Stomach (tissue), 9 donors: ENCODE data around the gene CABLES1. TPM values are rescaled to one million over a fixed set of nuclear protein-coding genes. Genes with fewer than 3 reads are reported as not detected.

Experiments
- DNase-seq, 2 donors: peaks; one replicate each; pipeline versions ENCODE4 v3.0.0 to v3.0.0-alpha.2; 2013 to 2019
- H3K27ac ChIP-seq, 5 donors: fragments of 200-600 bp in 4 of 5; sonication (generic) in 4 of 5; one replicate each; pipeline ENCODE4 v1.5.1; 2013 to 2019; ENCODE audit warnings: mild to moderate bottlenecking in 1 of 5, moderate library complexity in 1 of 5
- H3K27me3 ChIP-seq, 3 donors: fragments of 200-600 bp; sonication (generic); one replicate each; pipeline ENCODE4 v1.5.1; 2017 to 2019; ENCODE audit warnings: mixed run types in 1 of 3
- H3K36me3 ChIP-seq, 4 donors: fragments of 200-600 bp; sonication (generic); 1 replicate in 3 of 4; 2 replicates in 1 of 4; pipeline ENCODE4 v1.5.1; 2016 to 2019
- H3K4me1 ChIP-seq, 4 donors: fragments of 200-600 bp; sonication (generic); one replicate each; pipeline ENCODE4 v1.5.1; 2016 to 2019
- H3K4me3 ChIP-seq, 4 donors: fragments of 200-600 bp; sonication (generic) in 3 of 4; one replicate each; pipeline ENCODE4 v1.5.1; 2016 to 2019; ENCODE audit warnings: mild to moderate bottlenecking in 1 of 4
- H3K9me3 ChIP-seq, 4 donors: fragments of 200-600 bp; sonication (generic); one replicate each; pipeline ENCODE4 v1.5.1; 2016 to 2019
- CTCF ChIP-seq, 7 experiments: fragments of 450-650 bp in 4 of 7; fragments of 200-600 bp in 3 of 7; sonication (generic) in 3 of 7; IDR thresholded peaks; one replicate each; pipeline ENCODE4 v1.5.1; 2016 to 2019; ENCODE audit warnings: antibody characterized with exemption in 7 of 7, control low read depth in 2 of 7, mild to moderate bottlenecking in 1 of 7
- EP300 ChIP-seq: sonication (generic); formaldehyde crosslinking; IDR thresholded peaks from one replicate; pipeline ENCODE4 v1.6.1; 2017; ENCODE audit warnings: antibody characterized with exemption
- POLR2A ChIP-seq, 4 donors: fragments of 450-650 bp; IDR thresholded peaks; one replicate each; pipeline ENCODE4 v1.6.1; 2016; ENCODE audit warnings: antibody characterized with exemption in 4 of 4, control low read depth in 2 of 4, mild to moderate bottlenecking in 1 of 4, moderate library complexity in 1 of 4
- POLR2AphosphoS5 ChIP-seq, 3 donors: sonication (generic); formaldehyde crosslinking; IDR thresholded peaks; one replicate each; pipeline ENCODE4 v1.6.1; 2016; ENCODE audit warnings: antibody characterized with exemption in 3 of 3
- WGBS, 5 donors: extraction: QIAGEN DNeasy Blood & Tissue Kit in 3 of 5; methylation state at CpG; one replicate each; pipeline versions ENCODE4 v1.1.5 to v1.1.7; 2013 to 2018; 5-methylcytosine and 5-hydroxymethylcytosine counted together
- intact Hi-C: fragments of 100-400 bp; cut with DNase I; formaldehyde crosslinking; loops from one replicate; pipeline ENCODE4 v1.15.1; 2023; ENCODE audit warnings: low total_unique reads
- polyA plus RNA-seq, 3 donors: library from polyadenylated mRNA; stranded (reverse); fragments of 200-250 nt; gene quantifications; one replicate each; pipeline ENCODE4 v1.2.3, GENCODE V29; 2013
- total RNA-seq, 5 donors: library from RNA; depleted of rRNA; stranded (reverse); fragments of >200 nt; gene quantifications; one replicate each; pipeline versions ENCODE4 v1.1.0 to v1.2.3, GENCODE V29; 2014 to 2016
- donor health status: healthy with polysubstance abuse.
- donor health status: Bipolar disorder and iron deficiency.
- donor health status: healthy.

CABLES1 gene
- total and polyA plus RNA-seq, 8 donors = 5.6 to 36.8 (median 18.2) TPM

GRCh38 chr18:23121133-23121532, 14.2 kb upstream of the CABLES1 start:
- TF ChIP-seq EP300 (no peak), CTCF (IDR thresholded peaks at IDR 0.05) (no peak), POLR2A (IDR thresholded peaks at IDR 0.05) (no peak), POLR2AphosphoS5 (IDR thresholded peaks at IDR 0.05) (no peak)
- WGBS, 5 donors = 85 to 96% (median 93%) methylated on average over 8 of the region's 8 CpGs
- H3K4me3 ChIP-seq = no peak overlapping the region
- H3K27ac ChIP-seq = no peak overlapping the region
- H3K36me3 ChIP-seq = no peaks in the 10 kb centered on the region
- H3K4me1 ChIP-seq = peaks cover 0 to 4% (median under 1%) of the 10 kb centered on the region in 4 donors
- no peaks in the 10 kb centered on the region for H3K9me3 ChIP-seq
- intact Hi-C loops = no loop called here
- H3K27me3 ChIP-seq = no peaks in the 10 kb centered on the region
- DNase-seq = no peak

- Histone ChIP-seq H3K4me1 (peaks cover 0 to 5% (median 2%) of the 10 kb centered on the region in 4 donors), H3K27ac (no peak overlapping the region), H3K9me3 (no peaks in the 10 kb centered on the region), H3K27me3 (no peaks in the 10 kb centered on the region), H3K36me3 (no peaks in the 10 kb centered on the region), H3K4me3 (no peak overlapping the region)
- WGBS, 5 donors = 77 to 81% (median 79%) methylated on average over 15 of the region's 15 CpGs
- DNase-seq = no peak
- intact Hi-C loops = no loop called here
- TF ChIP-seq POLR2AphosphoS5 (IDR thresholded peaks at IDR 0.05) (no peak), EP300 (no peak), CTCF (IDR thresholded peaks at IDR 0.05) (no peak), POLR2A (IDR thresholded peaks at IDR 0.05) (no peak)
These were observed 12.7 kb upstream of the CABLES1 start for GRCh38 chr18:23122334-23123229.

- intact Hi-C loops = no loop called here
- Histone ChIP-seq H3K4me3 (no peak overlapping the region), H3K36me3 (no peaks in the 10 kb centered on the region), H3K27me3 (no peaks in the 10 kb centered on the region), H3K27ac (no peak overlapping the region), H3K9me3 (no peaks in the 10 kb centered on the region), H3K4me1 (peaks cover 3 to 18% (median 12%) of the 10 kb centered on the region in 4 donors)
- TF ChIP-seq CTCF (IDR thresholded peaks at IDR 0.05) (no peak), EP300 (no peak)
- no peak for DNase-seq
- WGBS, 5 donors = 70 to 79% (median 75%) methylated on average over 11 of the region's 11 CpGs
These were observed 8.8 kb upstream of the CABLES1 start for GRCh38 chr18:23126376-23127056.

GRCh38 chr18:23127090-23127489, 8.2 kb upstream of the CABLES1 start:
- H3K9me3 ChIP-seq = no peaks in the 10 kb centered on the region
- no peak overlapping the region for H3K4me3 ChIP-seq
- H3K4me1 ChIP-seq = peaks cover 3 to 18% (median 12%) of the 10 kb centered on the region in 4 donors
- intact Hi-C loops = no loop called here
- TF ChIP-seq CTCF (IDR thresholded peaks at IDR 0.05) (no peak), EP300 (no peak), POLR2A (IDR thresholded peaks at IDR 0.05) (no peak), POLR2AphosphoS5 (IDR thresholded peaks at IDR 0.05) (no peak)
- DNase-seq = no peak
- H3K27me3 ChIP-seq = no peaks in the 10 kb centered on the region
- no peaks in the 10 kb centered on the region for H3K36me3 ChIP-seq
- H3K27ac ChIP-seq = no peak overlapping the region
- 33 to 45% (median 36%) methylated on average over 6 of the region's 6 CpGs for WGBS, 5 donors
